Prostate gland (tissue), 2 donors: ENCODE measurements around the gene CCDC102B. TPM values are rescaled to one million over a fixed set of nuclear protein-coding genes. Genes with fewer than 3 reads are reported as not detected.

Experiments
- DNase-seq: peaks from one replicate; pipeline ENCODE4 v3.0.0-alpha.2; 2019; ENCODE audit warnings: low spot score
- H3K27ac ChIP-seq, 2 donors: fragments of 200-600 bp; sonication (generic); 2 replicates each; pipeline ENCODE4 v1.5.1; 2017 to 2019
- H3K27me3 ChIP-seq: fragments of 200-600 bp; sonication (generic); replicated peaks from 2 replicates; pipeline ENCODE4 v1.5.1; 2019; ENCODE audit not compliant: insufficient read depth
- H3K36me3 ChIP-seq, 2 donors: fragments of 200-600 bp; sonication (generic); 1 replicate in 1 of 2; 2 replicates in 1 of 2; pipeline versions ENCODE4 v1.5.1 to v1.8.1; 2017 to 2019
- H3K4me1 ChIP-seq: fragments of 200-600 bp; sonication (generic); replicated peaks from 2 replicates; pipeline ENCODE4 v1.5.1; 2019
- H3K4me3 ChIP-seq, 2 donors: fragments of 200-600 bp; sonication (generic); 2 replicates each; pipeline ENCODE4 v1.5.1; 2017 to 2019
- H3K9me3 ChIP-seq: fragments of 200-600 bp; sonication (generic); 2 replicates; pipeline ENCODE4 v1.5.1; 2017
- POLR2A ChIP-seq: fragments of 450-650 bp; IDR thresholded peaks from one replicate; pipeline ENCODE4 v1.6.1; 2016; ENCODE audit warnings: antibody characterized with exemption, mild to moderate bottlenecking
- POLR2AphosphoS5 ChIP-seq: sonication (generic); formaldehyde crosslinking; IDR thresholded peaks from one replicate; pipeline ENCODE4 v1.6.1; 2017; ENCODE audit warnings: antibody characterized with exemption
- WGBS: methylation state at CpG from one replicate; pipeline ENCODE4 v1.1.5; 2018; 5-methylcytosine and 5-hydroxymethylcytosine counted together
- intact Hi-C: fragments of 100-400 bp; cut with DNase I; formaldehyde crosslinking; loops from one replicate; pipeline ENCODE4 v1.14.2; 2022
- total RNA-seq, 2 donors: library from RNA; depleted of rRNA; stranded (reverse); fragments of >200 nt; gene quantifications; one replicate each; pipeline ENCODE4 v1.1.0, GENCODE V29; 2016
- TF ChIP-seq, protein P1 (sequence below), 4 experiments: fragments of 200-600 bp in 2 of 4; fragments of 450-650 bp in 2 of 4; sonication (generic) in 2 of 4; IDR thresholded peaks; 1 replicate in 3 of 4; 2 replicates in 1 of 4; pipeline ENCODE4 v1.5.1; 2016 to 2019; ENCODE audit warnings: antibody characterized with exemption in 4 of 4, mild to moderate bottlenecking in 2 of 4, moderate library complexity in 2 of 4

CCDC102B gene
- total RNA-seq, 2 donors from 2014 or later: 2.9 to 16.5 TPM

GRCh38 chr18:68855491-68855890, 57.6 kb downstream of the CCDC102B start:
- H3K4me1 ChIP-seq: no peaks in the 10 kb centered on the region
- no peaks in the 10 kb centered on the region for H3K9me3 ChIP-seq
- H3K27ac ChIP-seq: no peak overlapping the region
- no peak for TF ChIP-seq POLR2AphosphoS5
- TF ChIP-seq, protein P1, sequence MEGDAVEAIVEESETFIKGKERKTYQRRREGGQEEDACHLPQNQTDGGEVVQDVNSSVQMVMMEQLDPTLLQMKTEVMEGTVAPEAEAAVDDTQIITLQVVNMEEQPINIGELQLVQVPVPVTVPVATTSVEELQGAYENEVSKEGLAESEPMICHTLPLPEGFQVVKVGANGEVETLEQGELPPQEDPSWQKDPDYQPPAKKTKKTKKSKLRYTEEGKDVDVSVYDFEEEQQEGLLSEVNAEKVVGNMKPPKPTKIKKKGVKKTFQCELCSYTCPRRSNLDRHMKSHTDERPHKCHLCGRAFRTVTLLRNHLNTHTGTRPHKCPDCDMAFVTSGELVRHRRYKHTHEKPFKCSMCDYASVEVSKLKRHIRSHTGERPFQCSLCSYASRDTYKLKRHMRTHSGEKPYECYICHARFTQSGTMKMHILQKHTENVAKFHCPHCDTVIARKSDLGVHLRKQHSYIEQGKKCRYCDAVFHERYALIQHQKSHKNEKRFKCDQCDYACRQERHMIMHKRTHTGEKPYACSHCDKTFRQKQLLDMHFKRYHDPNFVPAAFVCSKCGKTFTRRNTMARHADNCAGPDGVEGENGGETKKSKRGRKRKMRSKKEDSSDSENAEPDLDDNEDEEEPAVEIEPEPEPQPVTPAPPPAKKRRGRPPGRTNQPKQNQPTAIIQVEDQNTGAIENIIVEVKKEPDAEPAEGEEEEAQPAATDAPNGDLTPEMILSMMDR (IDR thresholded peaks at IDR 0.05): no peak
- TF ChIP-seq POLR2A: no peak
- no peaks in the 10 kb centered on the region for H3K27me3 ChIP-seq
- H3K36me3 ChIP-seq: no peaks in the 10 kb centered on the region
- no peak for DNase-seq
- no peak overlapping the region for H3K4me3 ChIP-seq
- intact Hi-C loops: no loop called here

GRCh38 chr18:68861365-68861764, 63.5 kb downstream of the CCDC102B start:
- Histone ChIP-seq H3K27me3 (no peaks in the 10 kb centered on the region), H3K27ac (no peak overlapping the region), H3K4me3 (no peak overlapping the region), H3K4me1 (no peaks in the 10 kb centered on the region), H3K36me3 (no peaks in the 10 kb centered on the region), H3K9me3 (no peaks in the 10 kb centered on the region)
- intact Hi-C loops: no loop called here
- TF ChIP-seq, protein P1 (IDR thresholded peaks at IDR 0.05): no peak
- TF ChIP-seq POLR2AphosphoS5 (no peak), POLR2A (no peak)
- DNase-seq: no peak
- 52% methylated on average over 2 of the region's 2 CpGs for WGBS

- Histone ChIP-seq H3K4me3 (no peak overlapping the region), H3K36me3 (no peaks in the 10 kb centered on the region), H3K27me3 (no peaks in the 10 kb centered on the region), H3K4me1 (no peaks in the 10 kb centered on the region), H3K9me3 (no peaks in the 10 kb centered on the region), H3K27ac (no peak overlapping the region)
- 79% methylated on average over 2 of the region's 2 CpGs for WGBS
- no peak for DNase-seq
- intact Hi-C loops: no loop called here
- TF ChIP-seq POLR2A: no peak
- TF ChIP-seq, protein P1 (IDR thresholded peaks at IDR 0.05): no peak
- no peak for TF ChIP-seq POLR2AphosphoS5
These were observed 67.1 kb downstream of the CCDC102B start for GRCh38 chr18:68865021-68865420.

DNA sequence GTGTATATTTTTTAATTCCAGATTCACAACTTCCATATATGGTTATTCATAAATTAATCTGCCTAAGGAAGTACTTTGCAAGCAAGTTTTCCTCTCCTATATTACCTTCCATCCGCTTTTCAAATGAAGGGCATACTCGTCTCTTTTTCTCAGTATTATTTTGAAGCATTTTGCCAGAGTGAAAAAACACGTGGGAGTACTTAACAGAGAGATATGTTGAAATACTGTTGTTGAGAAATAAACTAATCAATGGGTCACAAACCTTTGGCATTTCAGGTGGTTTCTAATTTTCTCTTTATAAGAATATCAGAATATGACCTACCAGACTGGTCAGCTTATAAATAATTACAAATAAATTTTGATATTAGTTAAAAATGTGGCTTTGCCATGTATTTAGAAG, 67.6 kb downstream of the CCDC102B start:
- 82% methylated on average over 3 of the region's 3 CpGs for WGBS
- Histone ChIP-seq H3K36me3 (no peaks in the 10 kb centered on the region), H3K4me1 (no peaks in the 10 kb centered on the region), H3K27me3 (no peaks in the 10 kb centered on the region), H3K27ac (no peak overlapping the region), H3K4me3 (no peak overlapping the region), H3K9me3 (no peaks in the 10 kb centered on the region)
- no peak for DNase-seq
- intact Hi-C loops: no loop called here
- no peak for TF ChIP-seq POLR2AphosphoS5
- no peak for TF ChIP-seq POLR2A

DNA sequence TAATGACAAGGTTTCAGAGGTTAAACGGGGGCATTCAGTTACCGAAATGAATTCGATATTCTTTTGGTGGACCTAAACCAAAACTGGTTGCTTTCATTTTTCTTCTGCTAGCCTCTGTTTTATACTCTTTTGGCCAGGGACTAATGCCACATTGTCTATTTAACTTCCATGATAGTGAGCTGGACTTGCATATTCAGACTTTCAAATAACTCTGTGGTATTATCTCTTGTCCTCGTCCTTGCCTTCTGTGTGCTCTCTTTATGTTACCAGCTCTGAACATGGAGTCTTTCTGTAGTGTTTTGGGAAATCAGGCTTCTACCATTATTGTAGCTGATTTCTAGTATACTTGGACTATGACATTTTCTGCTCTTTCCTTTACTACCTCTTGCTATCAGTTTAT, 75.1 kb downstream of the CCDC102B start:
- intact Hi-C loops: no loop called here
- Histone ChIP-seq H3K4me1 (no peaks in the 10 kb centered on the region), H3K27ac (no peak overlapping the region), H3K4me3 (no peak overlapping the region), H3K27me3 (no peaks in the 10 kb centered on the region), H3K36me3 (no peaks in the 10 kb centered on the region), H3K9me3 (no peaks in the 10 kb centered on the region)
- TF ChIP-seq POLR2AphosphoS5: no peak
- TF ChIP-seq POLR2A: no peak
- TF ChIP-seq, protein P1 (IDR thresholded peaks at IDR 0.05): no peak
- no peak for DNase-seq
- WGBS: 76% methylated on average over 4 of the region's 4 CpGs
